ENCODE measurements around the gene PCGF1. TPM values are rescaled to one million over a fixed set of nuclear protein-coding genes. Genes with fewer than 3 reads are reported as not detected.

Gene PCGF1
- total and polyA plus RNA-seq, 2 experiments from 2014 or later = 10.9 to 14.2 TPM

DNA sequence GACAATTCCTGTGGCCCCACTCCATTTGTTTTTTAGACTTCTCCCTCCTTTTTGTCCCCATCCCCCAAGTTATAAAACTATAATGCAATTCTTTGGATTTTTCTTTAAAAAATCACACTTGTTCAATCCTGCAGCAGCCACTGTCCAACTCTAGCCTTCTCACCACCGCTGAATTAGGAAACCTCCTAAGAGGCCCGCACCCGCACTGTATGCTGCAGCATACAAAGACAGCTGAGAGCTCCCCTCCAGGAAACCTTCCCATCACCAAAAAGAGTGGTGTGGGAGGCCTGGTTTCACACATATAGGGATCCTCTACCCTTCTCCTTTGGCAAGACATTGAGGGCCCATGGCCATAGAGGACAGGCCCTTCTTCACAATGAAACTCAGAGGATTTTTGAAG, 2.9 kb downstream of the PCGF1 start:
- TF ChIP-seq, protein P1, sequence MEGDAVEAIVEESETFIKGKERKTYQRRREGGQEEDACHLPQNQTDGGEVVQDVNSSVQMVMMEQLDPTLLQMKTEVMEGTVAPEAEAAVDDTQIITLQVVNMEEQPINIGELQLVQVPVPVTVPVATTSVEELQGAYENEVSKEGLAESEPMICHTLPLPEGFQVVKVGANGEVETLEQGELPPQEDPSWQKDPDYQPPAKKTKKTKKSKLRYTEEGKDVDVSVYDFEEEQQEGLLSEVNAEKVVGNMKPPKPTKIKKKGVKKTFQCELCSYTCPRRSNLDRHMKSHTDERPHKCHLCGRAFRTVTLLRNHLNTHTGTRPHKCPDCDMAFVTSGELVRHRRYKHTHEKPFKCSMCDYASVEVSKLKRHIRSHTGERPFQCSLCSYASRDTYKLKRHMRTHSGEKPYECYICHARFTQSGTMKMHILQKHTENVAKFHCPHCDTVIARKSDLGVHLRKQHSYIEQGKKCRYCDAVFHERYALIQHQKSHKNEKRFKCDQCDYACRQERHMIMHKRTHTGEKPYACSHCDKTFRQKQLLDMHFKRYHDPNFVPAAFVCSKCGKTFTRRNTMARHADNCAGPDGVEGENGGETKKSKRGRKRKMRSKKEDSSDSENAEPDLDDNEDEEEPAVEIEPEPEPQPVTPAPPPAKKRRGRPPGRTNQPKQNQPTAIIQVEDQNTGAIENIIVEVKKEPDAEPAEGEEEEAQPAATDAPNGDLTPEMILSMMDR (IDR thresholded peaks at IDR 0.05; ENCODE audit: low read depth, low read length) = no peak
- no peak for DNase-seq (ENCODE audit: low read depth in 1 of 2, low spot score in 1 of 2)
- Histone ChIP-seq H3K4me1 (ENCODE audit: low read depth) (peaks cover under 1% of the 10 kb centered on the region), H3K9me3 (ENCODE audit: low read depth) (no peaks in the 10 kb centered on the region), H3K27ac (no peak overlapping the region), H3K4me3 (no peak overlapping the region), H3K36me3 (peaks cover 4% of the 10 kb centered on the region), H3K27me3 (peaks cover 67% of the 10 kb centered on the region)

DNA sequence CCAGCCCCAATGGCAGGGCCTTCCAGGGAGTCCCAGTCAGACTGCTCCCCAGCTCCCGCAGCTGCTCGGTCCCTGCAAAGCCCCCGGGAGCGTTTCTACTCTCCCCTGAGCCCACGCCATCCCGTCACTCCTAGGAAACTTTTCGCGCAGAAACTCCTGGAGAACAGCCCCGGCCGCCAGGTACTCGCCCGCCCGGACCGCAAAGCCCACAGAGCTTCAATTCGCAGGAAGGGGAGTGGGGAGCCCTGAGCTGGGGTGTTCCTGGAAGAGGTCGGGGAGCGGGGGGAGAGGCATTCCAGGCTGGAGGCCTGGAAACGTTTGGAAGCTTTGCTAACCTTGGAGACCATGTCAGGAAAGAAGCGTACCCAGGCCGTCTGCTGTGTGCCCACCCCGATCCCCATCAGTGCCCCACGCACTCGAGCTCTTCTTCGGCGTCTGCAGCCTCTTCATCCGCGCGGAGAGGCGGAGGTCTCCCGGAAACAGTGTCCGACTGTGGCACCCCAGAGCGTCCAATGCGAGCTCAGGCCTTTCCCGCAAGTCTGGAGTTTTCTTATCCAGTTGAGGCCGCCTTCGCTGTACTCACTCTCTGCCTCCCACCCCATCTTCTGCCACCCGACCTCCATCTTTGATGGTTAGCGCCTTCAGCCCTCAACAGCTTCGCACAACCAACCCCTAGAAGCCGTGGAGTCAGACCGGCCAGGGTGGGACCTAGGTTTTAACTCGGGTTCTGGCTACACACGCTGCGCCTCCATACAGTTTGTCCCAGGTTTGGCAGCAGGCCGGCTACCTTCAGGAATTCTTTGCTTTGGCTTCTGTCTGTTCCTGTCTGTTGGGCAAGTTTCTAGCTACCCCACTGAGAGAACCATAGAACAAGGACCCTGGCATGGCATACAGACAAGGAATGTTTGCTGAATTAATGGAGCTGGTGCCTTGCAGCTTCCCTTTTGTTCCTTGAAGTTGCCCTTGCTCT, 3.7 kb downstream of the PCGF1 start:
- TF ChIP-seq, protein P1 (IDR thresholded peaks at IDR 0.05; ENCODE audit: low read depth, low read length) = no peak
- Histone ChIP-seq H3K36me3 (peaks cover 4% of the 10 kb centered on the region), H3K27ac (no peak overlapping the region), H3K27me3 (peaks cover 70% of the 10 kb centered on the region), H3K9me3 (ENCODE audit: low read depth) (no peaks in the 10 kb centered on the region), H3K4me1 (ENCODE audit: low read depth) (peaks cover 7% of the 10 kb centered on the region), H3K4me3 (peak overlapping the region; percentile 19)
- DNase-seq (ENCODE audit: low read depth in 1 of 2, low spot score in 1 of 2) = peak in 1 of 2 donors; percentile 58

DNA sequence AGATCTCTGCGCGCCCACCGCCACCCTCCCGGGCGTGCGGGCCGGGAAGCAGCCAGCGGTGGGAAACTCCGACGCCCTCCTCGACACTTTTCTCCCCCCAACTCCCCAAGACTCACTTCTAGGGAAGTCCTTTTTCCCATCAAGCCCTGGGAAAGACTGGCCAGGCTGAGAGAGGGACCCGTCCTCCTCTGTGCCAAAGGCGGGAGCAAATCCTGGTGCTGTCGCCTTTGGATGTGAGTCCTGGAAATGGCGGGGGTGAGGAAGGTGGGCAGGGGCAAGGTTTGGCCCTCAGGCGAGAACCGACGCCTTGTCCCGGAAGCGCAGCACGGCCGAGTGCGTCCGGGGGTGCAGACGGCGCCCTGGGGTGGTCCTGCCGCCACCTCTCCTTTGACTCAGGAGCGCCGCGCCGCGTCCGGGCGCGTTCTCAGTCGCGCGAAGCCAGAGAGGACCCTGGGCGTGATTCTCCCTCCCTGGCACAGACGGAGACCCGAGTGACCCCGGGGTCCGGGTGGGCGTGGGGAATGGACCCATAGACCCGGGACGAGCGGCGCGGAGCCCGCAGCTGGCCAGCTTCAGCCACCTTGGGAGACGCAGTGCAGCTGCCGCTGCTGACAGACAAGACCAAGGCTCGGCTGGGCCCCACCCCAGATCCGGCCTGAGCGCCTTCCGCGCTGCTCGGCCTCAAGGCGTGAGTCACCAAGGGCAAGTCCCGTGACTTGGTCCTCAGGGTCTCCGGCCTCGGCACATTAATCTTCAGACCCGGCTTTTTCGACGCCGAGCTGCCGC, 4.6 kb downstream of the PCGF1 start:
- DNase-seq (ENCODE audit: low read depth in 1 of 2, low spot score in 1 of 2) = peak; percentile 39 to 93
- Histone ChIP-seq H3K9me3 (ENCODE audit: low read depth) (no peaks in the 10 kb centered on the region), H3K27ac (no peak overlapping the region), H3K4me3 (peak overlapping the region; percentile 19), H3K27me3 (peaks cover 79% of the 10 kb centered on the region), H3K36me3 (peaks cover 4% of the 10 kb centered on the region), H3K4me1 (ENCODE audit: low read depth) (peaks cover 15% of the 10 kb centered on the region)
- TF ChIP-seq, protein P1 (IDR thresholded peaks at IDR 0.05; ENCODE audit: low read depth, low read length) = peak; percentile 52

DNA sequence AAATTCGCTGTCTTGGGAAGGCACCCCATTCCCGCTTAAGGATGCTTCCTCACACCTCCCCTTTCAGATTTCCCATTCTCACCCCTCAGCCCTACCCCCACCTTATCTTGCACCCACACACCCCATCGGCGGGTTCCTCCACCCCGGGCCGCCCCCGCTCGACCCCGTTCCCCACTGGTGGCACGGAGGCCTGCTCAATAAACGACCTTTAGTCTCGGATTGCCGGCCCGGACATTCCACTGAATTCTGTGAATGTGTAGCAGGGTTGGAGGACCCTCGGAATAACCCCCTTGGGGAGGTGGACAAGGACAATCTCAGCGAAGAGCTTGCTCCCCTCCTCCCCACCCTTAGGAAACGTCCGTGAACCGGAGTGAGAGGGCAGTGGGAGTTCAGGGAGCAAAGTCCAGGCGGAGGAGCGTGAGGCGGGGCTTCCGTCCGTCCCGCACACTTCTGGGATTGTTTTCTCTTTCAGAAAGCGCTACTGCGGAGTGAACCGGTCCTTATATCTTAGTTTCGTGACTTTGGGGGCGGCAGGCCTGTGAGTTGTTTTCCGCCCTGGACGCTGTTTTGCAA, 5.3 kb downstream of the PCGF1 start:
- TF ChIP-seq, protein P1 (IDR thresholded peaks at IDR 0.05; ENCODE audit: low read depth, low read length) = no peak
- H3K36me3 ChIP-seq = peaks cover 4% of the 10 kb centered on the region
- no peak for DNase-seq (ENCODE audit: low read depth in 1 of 2, low spot score in 1 of 2)

DNA sequence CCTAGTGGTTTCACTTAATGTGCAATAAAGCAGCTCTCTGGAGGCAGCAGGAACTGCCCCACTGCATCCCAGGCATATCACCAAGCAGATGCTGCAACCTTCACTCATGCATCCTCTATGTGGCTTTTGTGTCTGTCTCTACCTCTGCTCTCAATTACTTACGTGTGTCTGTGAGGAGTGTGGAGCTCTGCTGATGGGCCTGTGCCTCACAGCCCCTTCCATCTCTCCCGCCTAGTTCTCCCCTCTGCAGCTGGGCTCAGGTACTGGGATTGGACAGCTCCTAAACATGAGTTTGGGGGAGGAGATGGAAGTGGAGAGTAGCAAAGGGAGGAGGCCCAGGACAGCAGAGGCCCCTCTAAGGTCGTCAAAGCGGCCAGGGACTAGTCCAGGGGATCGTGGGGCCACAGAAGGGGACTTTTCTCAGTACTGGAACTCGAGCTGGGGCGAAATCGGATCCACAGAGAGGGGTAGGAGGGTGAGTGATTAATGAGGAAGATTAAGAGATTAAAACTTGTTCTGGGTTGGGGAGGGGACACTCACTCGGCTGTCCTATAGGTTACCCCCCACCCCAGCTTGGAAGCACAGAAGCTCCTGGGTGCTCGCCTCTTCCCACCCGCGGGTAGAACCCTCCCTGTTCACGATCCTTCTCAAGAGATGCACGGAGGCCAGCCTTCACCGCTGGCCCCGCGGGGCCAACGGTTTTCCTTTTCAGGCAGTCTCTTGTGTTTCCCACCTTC, 6.0 kb downstream of the PCGF1 start:
- DNase-seq (ENCODE audit: low read depth in 1 of 2, low spot score in 1 of 2) = no peak
- Histone ChIP-seq H3K9me3 (ENCODE audit: low read depth) (no peaks in the 10 kb centered on the region), H3K27me3 (peaks cover 93% of the 10 kb centered on the region), H3K4me1 (ENCODE audit: low read depth) (peaks cover 17% of the 10 kb centered on the region), H3K27ac (no peak overlapping the region), H3K36me3 (peaks cover 4% of the 10 kb centered on the region), H3K4me3 (no peak overlapping the region)
- TF ChIP-seq, protein P1 (IDR thresholded peaks at IDR 0.05; ENCODE audit: low read depth, low read length) = no peak

More for the DNA sequence above, 5.3 kb downstream of the PCGF1 start:
- Histone ChIP-seq H3K27me3 (peaks cover 86% of the 10 kb centered on the region), H3K4me3 (peak overlapping the region; percentile 19), H3K27ac (no peak overlapping the region), H3K9me3 (ENCODE audit: low read depth) (no peaks in the 10 kb centered on the region), H3K4me1 (ENCODE audit: low read depth) (peaks cover 17% of the 10 kb centered on the region)
